GM10266 (cell line): ENCODE data around the gene OR8B12.

Experiments
- DNase-seq: peaks from one replicate; pipeline ENCODE4 v3.0.0; 2012; ENCODE audit errors: extremely low spot score
- TF ChIP-seq, protein P1 (sequence below): IDR thresholded peaks from 2 replicates; pipeline ENCODE4 v1.5.1; 2012; ENCODE audit warnings: mild to moderate bottlenecking, low read depth; ENCODE audit not compliant: control insufficient read depth, insufficient read depth; ENCODE audit errors: missing control alignments

The OR8B12 gene

DNA sequence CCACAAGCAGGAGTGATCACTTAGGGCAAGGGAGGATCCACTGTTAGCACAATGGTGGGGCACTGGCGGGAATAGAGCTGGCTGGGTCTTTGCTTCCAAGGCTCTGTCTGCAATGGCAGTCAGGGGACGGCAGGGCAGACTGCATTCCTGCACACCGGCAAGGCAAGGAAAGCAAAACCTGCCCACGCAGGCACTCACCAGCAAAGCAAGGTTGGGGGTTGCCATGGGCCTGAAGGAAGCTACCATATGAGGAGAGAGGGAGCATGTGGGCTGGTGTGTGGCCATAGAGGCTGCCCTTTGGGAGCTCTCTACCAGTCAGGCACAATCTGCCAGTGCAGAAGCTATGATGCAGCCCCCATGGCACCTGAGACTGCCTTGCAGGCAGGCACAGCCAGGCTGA lies 33.2 kb downstream of the OR8B12 start:
- no peak for DNase-seq
- TF ChIP-seq, protein P1, sequence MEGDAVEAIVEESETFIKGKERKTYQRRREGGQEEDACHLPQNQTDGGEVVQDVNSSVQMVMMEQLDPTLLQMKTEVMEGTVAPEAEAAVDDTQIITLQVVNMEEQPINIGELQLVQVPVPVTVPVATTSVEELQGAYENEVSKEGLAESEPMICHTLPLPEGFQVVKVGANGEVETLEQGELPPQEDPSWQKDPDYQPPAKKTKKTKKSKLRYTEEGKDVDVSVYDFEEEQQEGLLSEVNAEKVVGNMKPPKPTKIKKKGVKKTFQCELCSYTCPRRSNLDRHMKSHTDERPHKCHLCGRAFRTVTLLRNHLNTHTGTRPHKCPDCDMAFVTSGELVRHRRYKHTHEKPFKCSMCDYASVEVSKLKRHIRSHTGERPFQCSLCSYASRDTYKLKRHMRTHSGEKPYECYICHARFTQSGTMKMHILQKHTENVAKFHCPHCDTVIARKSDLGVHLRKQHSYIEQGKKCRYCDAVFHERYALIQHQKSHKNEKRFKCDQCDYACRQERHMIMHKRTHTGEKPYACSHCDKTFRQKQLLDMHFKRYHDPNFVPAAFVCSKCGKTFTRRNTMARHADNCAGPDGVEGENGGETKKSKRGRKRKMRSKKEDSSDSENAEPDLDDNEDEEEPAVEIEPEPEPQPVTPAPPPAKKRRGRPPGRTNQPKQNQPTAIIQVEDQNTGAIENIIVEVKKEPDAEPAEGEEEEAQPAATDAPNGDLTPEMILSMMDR, result no peak

DNA sequence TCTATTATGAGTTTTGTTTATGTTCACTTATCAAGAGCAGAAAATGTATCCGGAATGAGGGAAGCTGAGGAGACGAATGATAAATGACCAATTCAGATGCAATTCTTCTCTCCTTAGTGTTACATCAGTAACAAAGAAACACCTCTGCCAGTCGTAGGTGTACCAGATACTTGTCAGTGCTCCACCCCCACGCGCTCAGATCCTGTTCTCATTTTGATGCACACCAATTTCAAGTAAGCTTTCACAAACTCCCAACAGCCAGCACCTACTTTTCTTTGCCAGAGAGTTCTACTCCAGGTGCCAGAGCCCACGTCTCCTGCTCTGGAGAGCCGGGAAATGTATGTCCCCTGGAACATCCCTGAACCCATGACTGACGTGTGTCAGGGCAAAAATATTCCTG lies 43.7 kb downstream of the OR8B12 start:
- TF ChIP-seq, protein P1, result no peak
- DNase-seq, result no peak

DNA sequence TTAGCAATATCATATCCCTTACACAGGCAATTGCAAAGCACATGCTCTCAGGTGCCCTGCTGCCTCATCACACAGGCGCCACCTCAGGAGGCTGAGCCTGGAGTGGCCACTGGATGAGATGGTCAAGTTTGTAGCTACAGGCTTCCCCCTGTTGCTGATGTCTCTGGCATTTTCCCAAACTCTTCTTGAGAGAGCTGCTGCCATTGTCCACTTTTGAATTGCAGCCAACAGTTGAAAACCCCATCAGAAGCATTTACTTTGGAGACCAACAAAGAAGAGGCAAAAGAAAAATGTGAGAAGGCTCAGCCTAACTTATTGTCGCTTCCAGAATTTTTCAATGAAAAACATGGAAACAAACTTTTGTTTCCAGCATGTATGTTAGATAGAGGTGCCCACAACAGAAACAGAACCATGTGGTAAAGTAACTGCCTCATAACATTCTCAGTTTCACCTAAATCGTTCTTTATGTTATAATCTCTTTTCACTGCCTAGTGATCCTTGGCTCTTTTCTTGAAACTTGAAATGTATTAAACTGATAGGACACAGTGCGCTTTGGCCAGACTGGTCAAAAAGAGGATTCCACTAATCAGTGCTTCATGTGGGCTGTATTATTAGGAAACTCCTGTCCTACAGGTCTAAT lies 50.3 kb downstream of the OR8B12 start:
- TF ChIP-seq, protein P1, result no peak
- DNase-seq, result no peak
